KBM-7 (cell line): ENCODE measurements around the gene CARD10.

Experiments used
- DNase-seq: peaks from one replicate; pipeline ENCODE4 v3.0.0-alpha.2; 2015
- in situ Hi-C: fragments of 300-500 bp; cut with MboI; formaldehyde crosslinking; loops from 2 replicates; pipeline ENCODE4 v1.14.3; 2020; ENCODE audit warnings: low sequenced_read_pairs, low pct_unique_long_range_greater_than_20kb, mixed read lengths

The CARD10 gene

GRCh38 chr22:37509059-37509860, 10.0 kb downstream of the CARD10 start:
- DNase-seq = no peak
- in situ Hi-C loops = no loop called here

DNA sequence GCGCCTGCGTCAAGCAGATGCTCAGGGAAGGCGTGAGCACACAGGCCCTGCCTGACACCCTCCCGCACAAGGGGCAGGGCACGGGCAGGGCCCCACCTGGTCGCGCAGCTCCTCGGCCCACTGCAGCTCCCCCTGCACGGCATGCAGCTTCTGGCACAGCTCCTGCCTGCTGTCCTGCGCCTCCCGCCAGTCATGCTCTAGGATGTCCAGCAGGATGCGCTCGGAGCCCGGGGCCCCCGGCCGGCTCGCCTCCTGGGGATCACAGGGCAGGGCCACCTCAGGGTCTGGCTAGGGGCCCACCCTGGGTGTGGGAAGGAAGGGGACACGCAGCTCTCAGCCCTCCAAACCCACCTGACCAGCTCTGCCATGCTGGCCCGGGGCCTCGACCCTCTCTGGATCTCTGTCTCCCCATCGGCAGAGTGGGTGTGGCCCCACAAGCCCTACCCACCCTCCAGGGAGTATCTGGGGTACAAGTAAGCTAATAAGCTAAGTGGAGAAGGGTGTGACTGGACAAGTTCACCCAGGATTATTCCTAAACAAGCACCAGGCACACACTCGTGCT, 10.7 kb downstream of the CARD10 start:
- DNase-seq = no peak
- in situ Hi-C loops = no loop called here

DNA sequence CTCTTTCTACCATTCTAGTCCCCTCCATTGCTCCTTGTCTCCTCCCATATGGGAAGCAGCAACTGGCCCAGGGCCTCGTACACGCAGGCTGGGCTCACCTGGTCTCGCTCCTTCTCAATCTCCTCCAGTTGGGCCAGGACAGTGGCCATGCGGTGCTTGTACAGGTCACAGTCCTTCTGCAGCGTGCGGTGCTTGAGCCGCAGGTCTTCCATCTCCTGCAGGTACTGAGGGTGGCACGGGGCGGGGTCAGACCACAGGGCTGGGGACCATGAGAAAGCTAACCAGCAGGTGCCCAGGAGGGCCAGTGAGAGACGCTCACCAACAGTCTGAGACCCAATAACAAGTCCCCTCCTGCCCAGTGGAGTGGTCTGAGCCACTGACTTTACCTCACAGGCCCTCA, 11.5 kb downstream of the CARD10 start:
- in situ Hi-C loops = no loop called here
- DNase-seq = no peak

DNA sequence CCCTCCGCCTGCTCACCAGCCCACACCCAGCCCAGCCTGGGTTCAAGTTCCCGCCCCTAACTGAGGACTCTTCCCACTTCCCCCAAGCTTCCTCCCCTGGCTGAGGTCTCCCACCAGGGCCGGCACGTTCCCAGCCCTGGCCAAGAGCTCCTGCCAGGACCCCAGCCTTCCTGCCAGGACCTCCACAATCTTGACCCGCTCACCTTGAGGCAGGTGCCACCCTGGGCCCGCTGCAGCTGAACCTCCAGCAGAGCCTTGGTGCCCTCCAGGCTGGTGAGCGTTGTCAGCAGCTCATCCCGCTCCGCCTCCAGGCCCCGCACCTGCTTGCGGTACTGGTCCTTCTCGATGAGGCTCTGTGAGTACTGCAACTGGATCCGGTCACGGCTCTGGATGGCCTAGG, 13.2 kb downstream of the CARD10 start:
- in situ Hi-C loops = no loop called here
- DNase-seq = no peak

DNA sequence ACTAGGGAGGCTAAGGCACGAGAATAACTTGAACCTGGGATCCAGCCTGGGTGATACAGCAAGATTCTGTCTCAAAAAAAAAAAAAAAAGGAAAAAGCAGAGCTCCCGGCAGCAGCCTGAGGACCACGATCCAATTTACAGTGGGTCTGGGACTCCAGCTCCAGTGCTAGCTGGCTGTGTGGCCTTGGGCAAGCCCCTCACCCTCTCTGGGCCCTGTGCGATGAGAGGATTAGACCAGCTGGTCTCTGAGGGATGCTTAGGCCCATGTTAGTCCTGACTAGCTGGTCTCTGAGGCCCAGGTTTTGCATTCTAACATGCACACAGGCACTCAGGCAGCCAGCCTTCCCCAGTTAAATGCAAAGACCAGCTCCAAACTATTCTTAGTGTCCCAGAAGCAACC, 13.7 kb downstream of the CARD10 start:
- in situ Hi-C loops = no loop called here
- DNase-seq = no peak

GRCh38 chr22:37504964-37505363, 14.3 kb downstream of the CARD10 start:
- DNase-seq = no peak
- in situ Hi-C loops = no loop called here

DNA sequence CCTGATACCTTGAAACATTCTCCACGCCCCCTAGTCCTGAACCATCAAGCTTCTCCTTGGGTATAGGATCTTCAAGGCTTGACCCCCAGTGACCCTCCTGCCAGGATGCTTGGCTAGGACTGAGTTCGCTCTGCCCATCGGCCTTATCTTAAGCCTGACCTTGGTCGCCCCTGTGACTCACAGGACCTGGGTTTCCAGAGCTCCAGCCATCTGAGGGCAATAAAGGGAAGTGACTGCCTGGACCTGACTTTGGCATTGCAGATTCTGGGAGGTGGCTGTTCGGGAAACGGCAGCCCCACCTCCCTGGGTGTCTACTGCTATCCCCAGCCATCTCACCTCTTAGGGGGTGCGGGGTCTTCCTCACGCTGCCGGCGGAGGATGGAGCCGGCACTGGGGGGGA, 15.4 kb downstream of the CARD10 start:
- in situ Hi-C loops = no loop called here
- DNase-seq = no peak

GRCh38 chr22:37503183-37503683, 16.0 kb downstream of the CARD10 start:
- in situ Hi-C loops = no loop called here

GRCh38 chr22:37502342-37503182, 16.7 kb downstream of the CARD10 start:
- no peak for DNase-seq

More at GRCh38 chr22:37503183-37503683, 16.0 kb downstream of the CARD10 start:
- no peak for DNase-seq

DNA sequence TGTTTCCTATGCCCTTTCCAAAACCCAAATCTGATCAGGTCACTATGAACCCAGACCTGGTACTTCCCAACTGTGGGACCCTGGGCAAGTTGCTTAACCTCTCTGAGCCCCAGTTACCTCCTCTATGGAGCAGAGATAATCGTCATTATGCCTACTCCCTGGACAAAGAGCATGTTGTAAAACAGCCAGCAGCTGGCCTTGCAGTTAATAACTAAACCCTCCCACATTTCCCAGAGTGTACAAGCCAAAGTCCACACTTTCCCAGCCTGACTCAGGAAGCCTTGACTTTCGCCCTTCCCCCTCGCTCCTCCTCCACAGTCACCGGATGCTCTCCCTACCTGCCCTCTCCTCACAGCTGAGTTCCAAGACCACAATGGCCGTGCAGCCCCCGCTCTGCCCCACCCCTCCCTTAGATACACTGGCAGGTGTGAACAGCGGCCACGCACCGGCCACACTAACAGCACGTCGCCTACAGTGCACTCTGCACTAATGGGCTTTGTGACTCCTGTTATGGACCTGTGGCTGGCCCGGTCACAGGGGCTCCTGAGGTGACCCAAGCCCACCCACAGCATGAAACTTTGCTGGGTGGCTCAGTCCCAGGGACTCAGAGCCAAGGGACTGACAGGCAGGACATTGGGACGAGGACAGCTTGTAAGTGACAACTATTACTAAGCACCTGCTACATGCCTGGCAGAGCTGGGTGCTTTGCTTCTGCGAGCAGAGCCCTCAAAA, 17.4 kb downstream of the CARD10 start:
- in situ Hi-C loops = no loop called here
- DNase-seq = no peak

More at GRCh38 chr22:37502342-37503182, 16.7 kb downstream of the CARD10 start:
- in situ Hi-C loops = no loop called here

DNA sequence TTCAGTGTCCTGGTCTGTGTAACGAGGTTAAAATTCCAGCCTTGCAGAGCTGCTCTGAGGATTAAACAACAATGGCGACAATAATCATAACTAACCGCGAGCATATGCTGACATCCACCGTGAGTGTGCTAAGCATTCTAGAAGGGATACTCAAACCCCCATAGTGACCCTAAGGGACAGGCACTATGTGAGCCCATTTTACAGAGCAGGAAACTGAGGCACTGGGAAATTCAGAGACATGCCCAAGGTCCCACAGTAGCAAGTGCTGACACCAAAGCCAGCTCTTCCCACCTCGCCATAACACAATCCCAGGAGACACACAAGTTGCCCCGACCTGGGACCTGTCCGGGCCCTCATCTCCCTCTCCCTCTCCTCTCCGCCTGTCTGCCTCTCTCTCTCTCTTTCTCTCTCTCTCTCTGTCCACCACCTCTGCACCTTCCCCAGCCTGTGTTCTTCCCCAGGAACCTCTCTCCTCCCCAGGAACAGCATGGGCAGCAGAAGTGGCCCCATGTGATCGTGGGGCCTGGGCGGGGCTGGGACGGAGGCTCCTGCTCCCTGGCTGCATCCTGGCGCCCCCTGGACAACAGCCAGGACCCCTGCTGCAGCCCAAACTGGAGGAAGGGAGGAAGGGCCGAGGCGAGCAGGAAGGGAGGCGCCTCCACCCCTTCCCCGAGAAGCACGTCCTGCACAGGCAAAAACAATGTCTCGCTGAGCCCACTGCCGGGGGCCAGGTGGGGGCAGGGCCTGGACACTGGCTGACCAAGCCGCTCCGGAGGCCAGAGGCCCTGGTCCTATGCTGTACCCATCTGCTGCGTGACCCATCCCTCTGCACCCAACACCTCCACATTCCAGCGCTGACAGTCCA, 18.2 kb downstream of the CARD10 start:
- DNase-seq = no peak
- in situ Hi-C loops = no loop called here

DNA sequence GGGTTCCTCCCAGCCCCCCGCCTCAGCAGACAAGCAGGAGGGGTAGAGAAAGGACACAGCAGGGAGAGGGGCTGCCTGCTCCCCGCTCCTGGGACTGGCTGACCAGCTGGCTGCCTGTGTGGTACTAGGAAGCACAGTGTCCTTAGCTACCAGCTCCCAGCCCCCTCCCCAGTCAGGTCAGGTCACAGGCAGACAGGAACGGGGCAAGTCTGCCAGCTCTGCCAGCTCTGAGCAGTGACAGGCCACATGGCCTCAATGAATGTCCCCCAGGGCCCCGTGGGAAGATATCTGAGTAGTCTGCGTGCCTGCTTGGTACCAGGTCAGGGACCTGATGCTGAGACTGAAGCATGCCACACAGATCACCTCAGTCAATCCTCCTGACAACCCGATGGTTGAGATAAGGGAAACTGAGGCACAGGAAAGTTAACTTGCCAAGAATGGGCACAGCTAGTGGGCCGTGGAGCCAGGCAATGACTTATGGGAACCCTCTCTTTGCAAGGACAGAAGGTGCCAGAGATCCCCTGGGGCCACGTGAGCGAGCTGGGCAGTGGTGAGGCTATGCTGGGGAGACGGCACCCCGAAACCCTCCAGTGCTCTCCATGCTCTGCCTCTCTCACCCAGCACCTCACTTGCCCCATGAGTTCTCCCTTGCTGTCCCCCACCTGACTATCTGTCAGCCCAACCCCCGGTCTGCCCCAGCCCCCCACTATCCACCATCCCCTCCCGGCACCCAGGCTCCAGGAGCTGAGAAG, 19.2 kb downstream of the CARD10 start:
- in situ Hi-C loops = no loop called here
- no peak for DNase-seq

- no peak for DNase-seq
- in situ Hi-C loops = no loop called here
These were observed 20.0 kb downstream of the CARD10 start for GRCh38 chr22:37499027-37499707.

- in situ Hi-C loops = no loop called here
- DNase-seq = peak; percentile 78
These were observed 20.8 kb downstream of the CARD10 start for GRCh38 chr22:37498289-37498909.

DNA sequence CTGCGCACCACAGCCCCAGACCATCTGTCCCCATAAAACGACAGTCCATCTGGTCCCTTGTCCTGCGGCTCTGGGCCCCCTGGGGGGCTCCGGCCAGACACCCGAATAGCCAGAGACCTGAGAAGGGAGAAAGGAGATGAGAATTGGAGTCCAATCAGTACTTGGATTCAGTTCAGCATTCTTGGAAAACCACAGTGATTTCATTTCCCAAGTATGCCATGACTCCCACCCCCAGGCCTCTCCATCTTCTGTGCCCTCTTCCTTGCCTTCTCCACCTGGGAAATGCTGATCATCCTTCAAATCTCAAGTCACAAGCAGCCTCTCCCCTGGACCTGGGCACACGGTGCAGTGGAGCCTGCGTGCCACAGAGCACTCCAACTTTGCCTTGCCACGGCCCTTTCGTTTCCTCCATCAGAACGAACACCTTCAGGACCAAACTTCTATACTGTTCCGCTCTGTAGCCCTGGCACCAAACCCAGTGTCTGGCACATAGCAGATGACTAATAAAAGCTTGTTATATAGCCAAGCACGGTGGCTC, 22.1 kb downstream of the CARD10 start:
- in situ Hi-C loops = no loop called here

DNA sequence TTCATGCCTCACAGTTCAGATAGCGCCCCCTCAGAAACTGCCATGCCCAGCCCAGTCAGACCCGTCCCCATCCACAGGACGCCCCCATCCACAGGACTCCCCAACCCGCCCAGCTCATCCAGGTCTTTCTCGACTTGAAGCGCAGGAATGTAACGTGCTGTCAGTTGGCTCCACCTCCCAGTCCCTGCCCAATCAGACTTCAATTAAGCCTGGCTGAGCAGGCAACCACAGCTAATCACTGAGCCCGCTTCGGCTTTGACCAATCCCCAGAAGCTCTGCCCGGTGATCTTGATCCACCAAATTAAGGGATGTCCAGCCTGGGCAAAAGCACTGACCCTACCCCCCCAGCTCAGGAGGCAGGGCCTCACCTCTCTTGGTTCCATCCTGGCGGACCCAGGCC, 22.6 kb downstream of the CARD10 start:
- no peak for DNase-seq
- in situ Hi-C loops = no loop called here

More for the DNA sequence above, 22.1 kb downstream of the CARD10 start:
- no peak for DNase-seq
